GM04503 (cell line): Measurements from ENCODE around the gene CHMP6.

Experiments
- DNase-seq: peaks from one replicate; pipeline ENCODE4 v3.0.0-alpha.2; 2012; ENCODE audit warnings: low read depth

CHMP6 gene

GRCh38 chr17:80992077-80992947, 671 bp downstream of the CHMP6 start:
- DNase-seq = no peak

- DNase-seq = no peak
Observed at GRCh38 chr17:80992948-80993624, 1.4 kb downstream of the CHMP6 start.

- no peak for DNase-seq
Observed at GRCh38 chr17:80995131-80995530, 3.5 kb downstream of the CHMP6 start.

GRCh38 chr17:80996422-80997305, 5.0 kb downstream of the CHMP6 start:
- DNase-seq = no peak

GRCh38 chr17:80997424-80998117, 5.9 kb downstream of the CHMP6 start:
- no peak for DNase-seq

GRCh38 chr17:80998118-80998747, 6.6 kb downstream of the CHMP6 start:
- DNase-seq = no peak

GRCh38 chr17:80998748-80999535, 7.3 kb downstream of the CHMP6 start:
- DNase-seq = no peak

- no peak for DNase-seq
Observed at GRCh38 chr17:80999536-81000333, 8.1 kb downstream of the CHMP6 start.

GRCh38 chr17:81000334-81000630, 8.6 kb downstream of the CHMP6 start:
- no peak for DNase-seq

- DNase-seq = no peak
Observed at GRCh38 chr17:81000631-81001357, 9.2 kb downstream of the CHMP6 start.

GRCh38 chr17:81002013-81002384, 10.4 kb downstream of the CHMP6 start:
- no peak for DNase-seq

- DNase-seq = no peak
Observed at GRCh38 chr17:81002409-81003361, 11.0 kb downstream of the CHMP6 start.

GRCh38 chr17:81003711-81004475, 12.3 kb downstream of the CHMP6 start:
- DNase-seq = no peak

- DNase-seq = no peak
Observed at GRCh38 chr17:81006891-81007290, 15.2 kb downstream of the CHMP6 start.

GRCh38 chr17:81008140-81008539, 16.5 kb downstream of the CHMP6 start:
- no peak for DNase-seq

GRCh38 chr17:81009136-81009535, 17.5 kb downstream of the CHMP6 start:
- no peak for DNase-seq

GRCh38 chr17:81010935-81011334, 19.3 kb downstream of the CHMP6 start:
- DNase-seq = no peak
